CD14-positive monocyte (primary cell): Measurements from ENCODE around the gene MACO1. TPM values are rescaled to one million over a fixed set of nuclear protein-coding genes. Genes with fewer than 3 reads are reported as not detected.

ENCODE experiments used
- DNase-seq, 3 donors: peaks; one replicate each; pipeline ENCODE4 v3.0.0-alpha.2; 2011 to 2022
- H2AFZ ChIP-seq: 2 replicates; pipeline ENCODE4 v1.6.0; 2012; ENCODE audit warnings: mild to moderate bottlenecking, low read depth, low read length, inconsistent platforms; ENCODE audit not compliant: insufficient read depth, poor library complexity, severe bottlenecking
- H3K27ac ChIP-seq, 2 donors: 1 replicate in 1 of 2; 2 replicates in 1 of 2; pipeline ENCODE4 v1.5.1; 2012 to 2013; ENCODE audit warnings: low read length in 2 of 2, control low read depth in 1 of 2, inconsistent platforms in 1 of 2, low read depth in 1 of 2, mild to moderate bottlenecking in 1 of 2
- H3K27me3 ChIP-seq, 2 donors: one replicate each; pipeline versions ENCODE4 v1.6.0 to v1.6.1; 2011 to 2013; ENCODE audit warnings: low read length in 2 of 2; ENCODE audit not compliant: control insufficient read depth in 2 of 2, insufficient read depth in 2 of 2
- H3K36me3 ChIP-seq, 2 donors: replicated peaks in 1 of 2; 1 replicate in 1 of 2; 2 replicates in 1 of 2; pipeline versions ENCODE4 v1.5.1 to v1.6.1; 2012 to 2013; ENCODE audit warnings: low read length in 2 of 2, control low read depth in 1 of 2, inconsistent platforms in 1 of 2, mild to moderate bottlenecking in 1 of 2; ENCODE audit not compliant: insufficient read depth in 2 of 2, control insufficient read depth in 1 of 2
- H3K4me1 ChIP-seq, 2 donors: 1 replicate in 1 of 2; 2 replicates in 1 of 2; pipeline versions ENCODE4 v1.5.1 to v1.6.1; 2012 to 2013; ENCODE audit warnings: low read length in 2 of 2, control low read depth in 1 of 2, inconsistent platforms in 1 of 2, mild to moderate bottlenecking in 1 of 2, moderate library complexity in 1 of 2; ENCODE audit not compliant: insufficient read depth in 2 of 2, control insufficient read depth in 1 of 2
- H3K4me2 ChIP-seq: replicated peaks from 2 replicates; pipeline ENCODE3; 2012; ENCODE audit warnings: low read length, moderate library complexity, mild to moderate bottlenecking; ENCODE audit not compliant: poor library complexity, severe bottlenecking; ENCODE audit errors: extremely low read depth
- H3K4me3 ChIP-seq, 3 experiments: fragments of 200-600 bp in 1 of 3; sonication (generic) in 1 of 3; replicated peaks in 1 of 3; 1 replicate in 2 of 3; 2 replicates in 1 of 3; pipeline ENCODE4 v1.5.1; 2011 to 2013; ENCODE audit warnings: low read length in 3 of 3, mild to moderate bottlenecking in 3 of 3, control low read depth in 2 of 3, low read depth in 2 of 3, inconsistent platforms in 1 of 3, moderate library complexity in 1 of 3
- H3K79me2 ChIP-seq: 2 replicates; pipeline ENCODE4 v1.6.0; 2012; ENCODE audit warnings: mild to moderate bottlenecking, control low read depth, inconsistent platforms, low read length, moderate library complexity; ENCODE audit not compliant: insufficient read depth
- H3K9ac ChIP-seq: 2 replicates; pipeline ENCODE4 v1.6.0; 2017; ENCODE audit warnings: low read length, mild to moderate bottlenecking; ENCODE audit not compliant: insufficient read depth, poor library complexity, severe bottlenecking
- H3K9me3 ChIP-seq, 2 donors: replicated peaks in 1 of 2; 1 replicate in 1 of 2; 2 replicates in 1 of 2; pipeline versions ENCODE4 v1.5.1 to v1.6.1; 2012 to 2013; ENCODE audit warnings: low read length in 2 of 2, control low read depth in 1 of 2; ENCODE audit not compliant: control insufficient read depth in 1 of 2, insufficient read depth in 1 of 2
- H4K20me1 ChIP-seq: 2 replicates; pipeline ENCODE4 v1.6.0; 2012; ENCODE audit warnings: mild to moderate bottlenecking, low read length, control low read depth, moderate library complexity; ENCODE audit not compliant: insufficient read depth
- H3K27ac Mint-ChIP-seq, 7 donors: one replicate each; pipeline ENCODE4 v1.8.0; 2020; ENCODE audit warnings: mild to moderate bottlenecking in 7 of 7, mixed read lengths in 7 of 7, moderate library complexity in 6 of 7, inconsistent platforms in 2 of 7
- H3K27me3 Mint-ChIP-seq, 3 donors: one replicate each; pipeline ENCODE4 v1.8.0; 2021 to 2022; ENCODE audit warnings: low read depth in 3 of 3, mild to moderate bottlenecking in 3 of 3, mixed read lengths in 3 of 3, moderate library complexity in 3 of 3, inconsistent platforms in 1 of 3
- H3K36me3 Mint-ChIP-seq, 2 donors: one replicate each; pipeline ENCODE4 v1.8.0; 2020; ENCODE audit warnings: mixed read lengths in 2 of 2, inconsistent platforms in 1 of 2, mild to moderate bottlenecking in 1 of 2
- H3K4me1 Mint-ChIP-seq: one replicate; pipeline ENCODE4 v1.8.0; 2020; ENCODE audit warnings: mild to moderate bottlenecking, mixed read lengths
- H3K4me3 Mint-ChIP-seq, 2 donors: one replicate each; pipeline ENCODE4 v1.8.0; 2020; ENCODE audit warnings: mild to moderate bottlenecking in 2 of 2, mixed read lengths in 2 of 2, moderate library complexity in 1 of 2
- H3K9me3 Mint-ChIP-seq, 7 donors: one replicate each; pipeline ENCODE4 v1.8.0; 2020 to 2022; ENCODE audit warnings: mixed read lengths in 7 of 7, mild to moderate bottlenecking in 6 of 7, moderate library complexity in 6 of 7, inconsistent platforms in 2 of 7
- CTCF ChIP-seq: fragments of 200-600 bp; IDR thresholded peaks from one replicate; pipeline ENCODE4 v1.8.0; 2022; ENCODE audit warnings: antibody characterized with exemption, mild to moderate bottlenecking
- WGBS: methylation state at CpG from one replicate; pipeline ENCODE4 v1.1.5; 2013; ENCODE audit warnings: missing lambda C conversion rate; ENCODE audit not compliant: insufficient coverage; 5-methylcytosine and 5-hydroxymethylcytosine counted together
- intact Hi-C, 2 donors: fragments of 100-400 bp; cut with micrococcal nuclease; formaldehyde crosslinking; loops; one replicate each; pipeline versions ENCODE4 v1.15.0 to v1.15.1; 2023
- polyA plus RNA-seq, 3 donors: library from polyadenylated mRNA; depleted of rRNA in 1 of 3; unstranded in 2 of 3; stranded (reverse) in 1 of 3; fragments of 300-500 nt in 2 of 3; fragments of >200 nt in 1 of 3; fragmentation: Illumina TruSeq in 2 of 3; gene quantifications; 1 replicate in 2 of 3; 2 replicates in 1 of 3; pipeline ENCODE4 v1.2.3, GENCODE V29; 2012 to 2021

The MACO1 gene
- polyA plus RNA-seq, 3 donors: 2.6 to 4.1 (median 3.9) TPM

- WGBS: 84% methylated on average over 4 of the region's 9 CpGs
- Histone ChIP-seq H3K4me1 (peaks cover 6 to 7% of the 10 kb centered on the region in 2 donors), H3K36me3 (no peaks in the 10 kb centered on the region), H3K27me3 (no peaks in the 10 kb centered on the region), H3K79me2 (no peaks in the 10 kb centered on the region), H3K9ac (no peak overlapping the region), H3K4me3 (no peak overlapping the region), H3K4me2 (no peak overlapping the region), H4K20me1 (no peaks in the 10 kb centered on the region), H3K27ac (no peak overlapping the region), H2AFZ (no peak overlapping the region), H3K9me3 (no peaks in the 10 kb centered on the region)
- Mint-ChIP-seq H3K27me3 (peaks cover 2 to 4% (median 2%) of the 10 kb centered on the region in 3 donors), H3K36me3 (no peaks in the 10 kb centered on the region), H3K27ac (no peak overlapping the region), H3K9me3 (peaks cover 0 to 2% (median 0%) of the 10 kb centered on the region in 7 donors), H3K4me3 (no peak overlapping the region), H3K4me1 (peaks cover 8% of the 10 kb centered on the region)
- intact Hi-C loops: no loop called here
- no peak for TF ChIP-seq CTCF
- DNase-seq: no peak
Observed at GRCh38 chr1:25533775-25534409, 103.2 kb downstream of the MACO1 start.

GRCh38 chr1:25534410-25534788 lies 103.7 kb downstream of the MACO1 start:
- Histone ChIP-seq H3K79me2 (no peaks in the 10 kb centered on the region), H3K4me3 (no peak overlapping the region), H3K36me3 (no peaks in the 10 kb centered on the region), H3K27me3 (no peaks in the 10 kb centered on the region), H3K9me3 (no peaks in the 10 kb centered on the region), H2AFZ (no peak overlapping the region), H3K27ac (no peak overlapping the region), H3K4me1 (peaks cover 6 to 7% of the 10 kb centered on the region in 2 donors), H3K9ac (no peak overlapping the region), H4K20me1 (no peaks in the 10 kb centered on the region), H3K4me2 (no peak overlapping the region)
- no peak for TF ChIP-seq CTCF
- Mint-ChIP-seq H3K4me1 (peaks cover 8% of the 10 kb centered on the region), H3K4me3 (no peak overlapping the region), H3K36me3 (no peaks in the 10 kb centered on the region), H3K27ac (no peak overlapping the region), H3K27me3 (peaks cover 2 to 4% (median 2%) of the 10 kb centered on the region in 3 donors), H3K9me3 (peaks cover 0 to 2% (median 0%) of the 10 kb centered on the region in 7 donors)
- no peak for DNase-seq
- 83% methylated on average over 2 of the region's 4 CpGs for WGBS
- intact Hi-C loops: no loop called here
